ENCODE data around the gene HS6ST2. TPM values are rescaled to one million over a fixed set of nuclear protein-coding genes. Genes with fewer than 3 reads are reported as not detected.

HS6ST2 gene
- polyA plus RNA-seq, 5 donors = 10.9 to 22.8 (median 17.8) TPM

- DNase-seq = no peak
Measured at GRCh38 chrX:132618810-132619209, 339.6 kb downstream of the HS6ST2 start.

DNA sequence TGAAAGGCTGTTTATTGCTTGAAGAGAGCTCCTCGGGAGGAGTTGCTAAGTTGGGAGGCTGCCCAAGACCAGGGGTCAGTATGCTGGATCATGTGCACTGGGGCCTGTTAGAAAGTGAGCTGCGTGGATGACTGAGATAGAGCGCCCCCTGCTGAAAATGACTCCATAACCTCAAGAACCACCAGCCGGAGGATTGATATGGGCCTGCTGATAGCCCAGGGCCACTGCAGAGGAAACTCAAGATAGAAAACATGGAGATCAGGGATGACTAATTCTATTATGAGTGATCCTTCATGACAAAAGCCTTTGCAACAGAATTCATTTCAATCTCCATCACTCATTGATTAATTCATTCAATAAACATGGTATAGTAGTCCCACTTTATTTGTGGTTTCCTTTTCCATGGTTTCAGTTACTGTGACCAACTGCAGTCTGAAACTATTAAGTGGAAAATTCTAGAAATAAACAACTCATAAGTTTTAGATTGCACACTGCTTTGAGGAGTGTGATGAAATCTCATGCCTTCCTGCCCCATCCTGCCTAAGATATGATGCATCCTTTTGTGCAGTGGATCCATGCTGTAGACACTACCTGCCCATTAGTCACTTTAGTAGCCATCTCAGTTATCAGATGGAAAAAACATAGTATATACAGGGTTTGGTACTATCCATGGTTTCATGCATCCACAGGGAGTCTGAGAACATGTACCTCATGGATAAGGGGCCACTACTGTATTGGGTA lies 342.9 kb downstream of the HS6ST2 start:
- no peak for DNase-seq

DNA sequence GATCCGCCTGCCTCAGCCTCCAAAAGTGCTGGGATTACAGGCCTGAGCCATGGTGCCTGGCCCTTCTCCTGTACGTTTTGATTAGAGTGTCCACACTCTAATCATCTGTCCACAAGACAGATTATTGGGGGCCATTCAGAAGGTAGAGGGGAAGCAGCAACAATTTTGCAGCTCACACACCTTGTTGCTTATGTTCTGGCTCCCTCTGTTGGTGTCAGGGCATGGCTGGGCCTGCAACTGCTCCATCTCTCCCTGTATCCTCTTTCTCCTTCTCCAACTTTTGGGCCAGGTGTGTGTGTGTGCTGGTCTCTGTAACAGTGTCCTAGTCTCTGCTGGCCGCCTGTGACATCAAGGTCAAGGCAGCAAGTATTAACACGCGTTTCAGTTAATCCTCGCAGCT lies 344.1 kb downstream of the HS6ST2 start:
- no peak for DNase-seq

- DNase-seq = no peak
Measured at GRCh38 chrX:132613801-132614200, 344.6 kb downstream of the HS6ST2 start.

DNA sequence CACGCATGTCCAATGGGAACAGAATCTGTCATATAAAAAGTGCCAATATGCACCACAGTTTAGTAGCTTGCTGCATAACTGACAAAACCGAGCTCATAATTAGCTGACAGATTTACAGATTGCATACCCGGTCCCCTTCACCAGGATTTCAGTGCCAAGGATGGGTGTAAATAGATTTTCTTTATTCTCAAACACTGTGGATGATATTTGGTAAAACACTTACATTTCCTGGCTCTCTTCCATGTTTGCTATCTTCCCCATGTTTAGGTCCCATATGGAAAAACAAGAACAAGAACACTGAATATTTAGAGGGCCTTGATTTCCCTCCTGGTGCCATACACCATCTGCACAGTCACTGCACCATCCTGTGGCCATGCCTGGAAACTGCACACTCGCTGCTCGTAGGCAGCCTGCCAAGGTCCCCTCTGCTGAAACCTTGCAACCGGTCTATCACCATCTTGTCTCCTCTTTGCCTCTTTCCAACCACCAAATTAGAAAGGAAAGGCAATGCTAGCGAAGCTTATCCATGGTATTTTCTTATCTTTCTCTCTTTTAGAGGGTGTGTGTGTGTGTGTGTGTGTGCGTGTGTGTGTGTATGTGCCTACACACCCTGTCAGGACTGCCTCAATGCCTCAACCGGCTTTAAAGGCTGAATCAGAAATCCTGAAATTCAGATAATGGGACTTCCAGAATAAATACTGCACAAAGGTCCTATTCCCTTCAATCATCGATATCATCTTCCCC lies 345.4 kb downstream of the HS6ST2 start:
- DNase-seq = no peak

- no peak for DNase-seq
Measured at GRCh38 chrX:132610536-132610935, 347.9 kb downstream of the HS6ST2 start.

DNA sequence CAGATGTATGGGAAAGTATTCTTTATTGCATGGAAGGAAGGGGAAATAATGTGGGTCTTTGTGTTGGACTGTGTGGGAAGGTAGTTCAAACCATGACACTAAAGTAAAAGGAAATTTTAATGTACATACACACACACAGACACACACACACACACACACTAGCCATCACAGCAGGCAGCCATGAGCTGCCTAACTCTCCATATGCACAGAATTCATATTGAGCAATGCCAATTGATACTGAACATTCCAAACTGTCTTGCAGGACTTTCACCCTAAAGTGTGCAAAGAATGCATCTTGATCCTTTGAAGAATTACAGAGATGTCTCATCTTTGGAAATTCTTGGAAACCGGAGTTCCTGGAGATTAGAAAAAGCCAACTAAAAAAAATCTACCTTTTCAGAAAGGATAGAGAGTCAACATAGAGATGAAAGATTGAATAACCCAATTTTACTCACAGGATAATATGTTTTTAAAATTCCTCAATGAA lies 349.0 kb downstream of the HS6ST2 start:
- no peak for DNase-seq

DNA sequence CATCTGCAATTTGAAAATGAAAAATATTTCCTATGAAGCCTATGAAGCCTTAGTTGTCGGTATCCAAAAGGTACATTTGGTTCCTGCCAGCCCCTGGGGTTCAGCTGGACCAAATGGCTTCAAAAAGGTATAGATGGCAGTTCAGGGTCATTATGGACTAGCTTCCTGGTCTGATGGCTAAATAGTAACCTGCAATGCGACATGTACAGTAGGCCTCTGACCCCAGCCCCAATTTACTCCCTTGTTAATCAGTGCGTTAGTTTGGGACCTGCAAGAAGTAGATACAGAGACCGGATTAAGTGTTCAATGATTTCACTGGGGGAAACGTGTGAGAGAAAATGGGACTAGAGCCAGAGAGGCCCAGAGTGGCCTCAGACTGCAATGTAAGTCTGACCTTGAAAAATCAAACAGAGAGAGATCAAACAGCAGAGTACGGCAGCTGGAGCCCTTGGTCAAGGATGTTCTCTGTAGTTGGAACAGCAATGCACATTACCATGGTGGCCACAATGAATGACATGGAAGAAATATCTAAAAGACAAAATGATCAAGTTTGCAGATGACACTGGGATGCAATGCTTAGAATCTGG lies 354.6 kb downstream of the HS6ST2 start:
- no peak for DNase-seq

DNA sequence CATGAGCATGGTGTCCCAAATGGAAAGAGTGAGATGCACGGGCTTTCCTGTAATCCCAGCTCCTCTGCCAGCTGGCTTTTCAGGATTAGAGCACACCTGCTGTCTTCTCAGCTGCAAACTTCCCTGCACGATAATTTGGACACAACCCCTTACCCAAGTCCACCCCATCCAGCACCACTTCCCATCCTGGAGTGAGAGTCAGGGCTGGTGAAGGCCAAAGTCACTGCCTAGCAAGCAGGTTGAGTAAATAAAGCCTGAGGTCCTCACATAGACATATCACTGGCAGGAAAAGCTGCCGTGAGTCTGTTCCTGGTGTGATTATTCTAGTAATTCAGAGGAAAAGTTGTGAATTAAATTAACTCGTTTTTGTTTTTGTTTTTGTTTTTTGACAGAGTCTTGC lies 355.7 kb downstream of the HS6ST2 start:
- DNase-seq = no peak

DNA sequence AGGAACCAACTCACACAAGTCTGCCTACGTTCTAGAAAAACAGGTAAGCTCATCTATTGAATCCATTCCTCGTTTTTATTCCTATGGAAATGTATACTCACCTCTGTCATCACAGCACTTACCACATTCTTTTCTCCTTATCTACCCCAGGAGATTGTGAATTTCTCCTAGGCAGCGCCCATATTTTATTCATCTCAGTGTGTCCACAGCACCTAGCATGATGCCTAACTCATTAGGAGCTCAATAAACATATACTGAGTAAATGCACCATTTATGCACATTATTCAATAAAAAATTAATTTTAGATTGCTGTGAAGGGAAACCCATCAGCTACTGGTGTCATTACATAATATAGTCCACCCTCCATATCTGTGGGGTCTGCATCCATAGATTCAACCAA lies 363.4 kb downstream of the HS6ST2 start:
- DNase-seq = no peak

GRCh38 chrX:132594129-132594528 lies 364.3 kb downstream of the HS6ST2 start:
- DNase-seq = no peak

GRCh38 chrX:132592880-132593279 lies 365.5 kb downstream of the HS6ST2 start:
- DNase-seq = no peak

GRCh38 chrX:132591719-132592275 lies 366.6 kb downstream of the HS6ST2 start:
- DNase-seq = no peak

DNA sequence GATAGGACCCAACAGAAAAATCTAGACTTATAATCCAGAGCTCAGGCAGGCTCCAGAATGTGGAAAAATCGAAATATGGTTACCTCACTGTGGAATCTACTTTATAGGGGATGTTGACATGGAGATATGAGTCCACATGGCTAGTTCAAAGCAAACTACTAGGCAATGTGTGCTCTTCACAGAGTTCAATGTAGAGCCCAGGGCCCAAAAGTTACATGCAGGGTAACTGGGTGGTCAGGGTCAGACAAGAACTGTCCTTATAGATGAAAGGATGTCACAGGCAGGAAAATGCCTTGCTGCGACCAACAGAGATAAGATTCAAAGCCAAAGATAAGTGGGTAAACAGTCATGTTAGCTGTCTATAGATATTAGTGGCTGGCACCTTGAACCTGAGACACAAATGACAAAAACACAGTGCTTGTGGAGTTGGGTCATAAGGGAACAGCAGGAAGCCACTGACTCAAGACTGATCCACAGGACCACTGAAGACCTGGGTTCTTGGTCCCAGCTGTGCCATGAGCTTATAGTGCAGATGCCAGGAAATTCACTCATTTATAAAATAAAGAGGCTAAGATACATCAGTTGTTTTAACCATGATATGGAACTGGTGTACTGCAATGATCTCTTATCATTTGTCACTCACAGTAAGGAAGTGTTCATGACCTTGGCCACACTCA lies 367.9 kb downstream of the HS6ST2 start:
- no peak for DNase-seq

- no peak for DNase-seq
Measured at GRCh38 chrX:132584936-132585335, 373.5 kb downstream of the HS6ST2 start.

DNA sequence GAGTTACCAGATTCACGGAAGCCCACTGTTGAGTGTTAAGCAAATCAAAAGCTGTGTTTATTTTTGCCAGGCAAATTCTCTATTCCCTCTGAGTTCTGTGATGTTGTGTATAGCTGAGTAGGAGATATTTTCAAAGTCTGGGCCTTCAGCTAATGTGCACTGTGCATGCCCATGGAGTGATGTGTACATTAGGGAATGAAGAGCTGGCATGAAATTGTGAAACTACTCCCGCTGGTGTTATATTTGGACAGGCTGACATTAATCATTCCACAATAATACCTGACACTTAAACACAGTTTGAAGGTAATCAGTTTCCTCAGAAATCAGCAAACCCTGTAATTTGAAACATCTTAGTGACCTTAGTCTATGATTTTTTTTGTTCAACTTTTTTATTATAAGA lies 381.5 kb downstream of the HS6ST2 start:
- no peak for DNase-seq

Other genes with a start within 250 kb of the HS6ST2 start
- not detected for gene USP26, start 138.5 kb upstream of the HS6ST2 start, polyA plus RNA-seq (ENCODE audit: insufficient read depth in 1 of 5, insufficient read length in 5 of 5, low replicate concordance in 1 of 5)

All from right lung (tissue), 5 donors.